Ascending aorta (tissue), 2 donors: Measurements from ENCODE around the gene FGF11. TPM values are rescaled to one million over a fixed set of nuclear protein-coding genes. Genes with fewer than 3 reads are reported as not detected.

Source experiments
- DNase-seq, 2 donors: peaks; one replicate each; pipeline ENCODE4 v3.0.0-alpha.2; 2019; ENCODE audit warnings: low spot score in 2 of 2
- H3K27ac ChIP-seq, 2 donors: fragments of 200-600 bp; sonication (generic); one replicate each; pipeline ENCODE4 v1.5.1; 2016 to 2017; ENCODE audit warnings: mild to moderate bottlenecking in 1 of 2
- H3K27me3 ChIP-seq: fragments of 200-600 bp; sonication (generic); one replicate; pipeline ENCODE4 v1.5.1; 2017
- H3K36me3 ChIP-seq, 2 donors: fragments of 200-600 bp; sonication (generic); one replicate each; pipeline ENCODE4 v1.5.1; 2016
- H3K4me1 ChIP-seq, 2 donors: fragments of 200-600 bp; sonication (generic); one replicate each; pipeline ENCODE4 v1.5.1; 2016 to 2017; ENCODE audit warnings: mild to moderate bottlenecking in 1 of 2
- H3K4me3 ChIP-seq, 2 donors: fragments of 200-600 bp; sonication (generic); one replicate each; pipeline ENCODE4 v1.5.1; 2016 to 2017; ENCODE audit warnings: mild to moderate bottlenecking in 1 of 2
- H3K9me3 ChIP-seq, 2 donors: fragments of 200-600 bp; sonication (generic); one replicate each; pipeline ENCODE4 v1.5.1; 2016
- intact Hi-C: fragments of 100-400 bp; cut with DNase I; formaldehyde crosslinking; loops from one replicate; pipeline ENCODE4 v1.15.1; 2023
- total RNA-seq: library from RNA; depleted of rRNA; stranded (reverse); fragments of >200 nt; gene quantifications from one replicate; pipeline ENCODE4 v1.1.0, GENCODE V29; 2016
- TF ChIP-seq, protein P1 (sequence below), 3 experiments: fragments of 200-600 bp in 2 of 3; fragments of 450-650 bp in 1 of 3; sonication (generic) in 2 of 3; IDR thresholded peaks; one replicate each; pipeline ENCODE4 v1.5.1; 2016 to 2019; ENCODE audit warnings: antibody characterized with exemption in 3 of 3, mild to moderate bottlenecking in 1 of 3, moderate library complexity in 1 of 3

FGF11 gene
- total RNA-seq, 1 donor from 2014 or later = 0.32 TPM

DNA sequence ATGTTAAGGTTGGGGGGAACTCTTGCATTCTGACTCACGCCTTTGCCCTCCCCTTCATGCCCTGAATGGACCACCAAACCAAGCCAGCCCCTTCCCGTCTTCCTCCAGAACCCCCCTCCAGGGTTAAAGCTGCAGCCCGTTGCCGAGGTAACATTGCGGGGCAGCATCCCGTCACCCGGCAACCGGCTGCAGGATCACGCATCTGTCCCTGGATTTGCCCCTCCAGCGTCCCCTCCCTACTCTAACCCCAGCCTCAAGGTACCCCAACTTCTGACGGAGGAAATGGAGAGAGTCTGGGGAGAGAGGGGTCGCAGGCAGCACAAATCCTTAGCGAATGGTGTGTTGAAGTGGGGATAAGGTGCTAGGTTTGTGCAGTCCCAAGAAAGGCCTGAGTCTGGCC, 32.2 kb upstream of the FGF11 start:
- Histone ChIP-seq H3K27ac (no peak overlapping the region), H3K27me3 (no peaks in the 10 kb centered on the region), H3K4me3 (no peak overlapping the region), H3K4me1 (peaks cover 0 to 19% of the 10 kb centered on the region in 2 donors), H3K9me3 (no peaks in the 10 kb centered on the region), H3K36me3 (peaks cover 0 to 7% of the 10 kb centered on the region in 2 donors)
- intact Hi-C loops = loop anchor here (10.0 kb wide), 1 partner anchor 278 kb away; the partner anchor contains the start of genes TP53 and WRAP53
- TF ChIP-seq, protein P1, sequence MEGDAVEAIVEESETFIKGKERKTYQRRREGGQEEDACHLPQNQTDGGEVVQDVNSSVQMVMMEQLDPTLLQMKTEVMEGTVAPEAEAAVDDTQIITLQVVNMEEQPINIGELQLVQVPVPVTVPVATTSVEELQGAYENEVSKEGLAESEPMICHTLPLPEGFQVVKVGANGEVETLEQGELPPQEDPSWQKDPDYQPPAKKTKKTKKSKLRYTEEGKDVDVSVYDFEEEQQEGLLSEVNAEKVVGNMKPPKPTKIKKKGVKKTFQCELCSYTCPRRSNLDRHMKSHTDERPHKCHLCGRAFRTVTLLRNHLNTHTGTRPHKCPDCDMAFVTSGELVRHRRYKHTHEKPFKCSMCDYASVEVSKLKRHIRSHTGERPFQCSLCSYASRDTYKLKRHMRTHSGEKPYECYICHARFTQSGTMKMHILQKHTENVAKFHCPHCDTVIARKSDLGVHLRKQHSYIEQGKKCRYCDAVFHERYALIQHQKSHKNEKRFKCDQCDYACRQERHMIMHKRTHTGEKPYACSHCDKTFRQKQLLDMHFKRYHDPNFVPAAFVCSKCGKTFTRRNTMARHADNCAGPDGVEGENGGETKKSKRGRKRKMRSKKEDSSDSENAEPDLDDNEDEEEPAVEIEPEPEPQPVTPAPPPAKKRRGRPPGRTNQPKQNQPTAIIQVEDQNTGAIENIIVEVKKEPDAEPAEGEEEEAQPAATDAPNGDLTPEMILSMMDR (IDR thresholded peaks at IDR 0.05) = no peak
- DNase-seq = no peak

DNA sequence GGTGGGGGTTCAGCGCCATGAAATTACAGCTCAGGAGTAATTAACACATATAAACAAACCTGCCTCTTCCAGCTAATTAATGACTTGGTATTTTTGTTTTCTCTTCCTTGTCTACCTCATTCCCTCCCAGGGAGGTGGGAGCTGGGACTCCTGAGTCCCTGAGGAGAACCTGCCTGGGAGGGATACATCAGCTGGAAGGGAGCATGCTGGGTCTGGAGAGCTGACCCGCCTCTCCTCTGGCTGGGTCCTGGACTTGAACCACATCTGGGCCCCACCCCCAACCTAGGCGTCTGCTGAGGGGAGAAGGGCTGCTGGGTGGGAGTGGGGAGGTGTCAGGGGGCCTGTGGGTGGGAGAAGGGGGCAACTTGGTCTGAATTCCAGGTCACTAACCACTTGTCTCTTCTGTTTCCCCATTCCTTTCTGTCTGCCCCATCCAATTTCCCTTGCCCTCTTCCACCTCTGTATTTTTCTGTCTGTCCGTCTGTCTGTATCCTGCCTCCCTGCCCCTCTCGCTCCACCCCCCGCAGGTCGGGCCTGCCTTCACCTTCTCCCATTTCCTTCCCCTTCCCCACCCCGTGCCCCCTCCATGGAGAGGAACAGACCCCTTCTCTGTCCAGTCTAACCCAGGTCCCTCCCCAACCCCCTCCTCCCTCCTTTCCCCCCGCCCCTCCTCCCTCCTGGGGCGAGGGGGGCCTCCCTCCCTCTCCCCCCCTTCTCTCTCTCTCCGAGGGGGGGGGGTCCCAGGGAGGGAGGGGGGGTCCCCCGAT, 31.6 kb upstream of the FGF11 start, which contains the start of gene NLGN2:
Gene NLGN2 (plus strand): TSS at position 361 of the 767 bp plus-strand sequence. CDS start 411 bp downstream, outside the sequence.
- Histone ChIP-seq H3K4me3 (no peak within 1 kb of the TSS), H3K27ac (no peak within 1 kb of the TSS), H3K9me3 (no peaks in the 10 kb centered on the region), H3K4me1 (peaks cover 0 to 13% of the 10 kb centered on the region in 2 donors), H3K36me3 (peaks cover 0 to 7% of the 10 kb centered on the region in 2 donors), H3K27me3 (no peaks in the 10 kb centered on the region)
- DNase-seq = no peak
- TF ChIP-seq, protein P1 (IDR thresholded peaks at IDR 0.05) = no peak
- intact Hi-C loops = loop anchor here (10.0 kb wide), 1 partner anchor 277 kb away; the partner anchor contains the start of genes TP53 and WRAP53

DNA sequence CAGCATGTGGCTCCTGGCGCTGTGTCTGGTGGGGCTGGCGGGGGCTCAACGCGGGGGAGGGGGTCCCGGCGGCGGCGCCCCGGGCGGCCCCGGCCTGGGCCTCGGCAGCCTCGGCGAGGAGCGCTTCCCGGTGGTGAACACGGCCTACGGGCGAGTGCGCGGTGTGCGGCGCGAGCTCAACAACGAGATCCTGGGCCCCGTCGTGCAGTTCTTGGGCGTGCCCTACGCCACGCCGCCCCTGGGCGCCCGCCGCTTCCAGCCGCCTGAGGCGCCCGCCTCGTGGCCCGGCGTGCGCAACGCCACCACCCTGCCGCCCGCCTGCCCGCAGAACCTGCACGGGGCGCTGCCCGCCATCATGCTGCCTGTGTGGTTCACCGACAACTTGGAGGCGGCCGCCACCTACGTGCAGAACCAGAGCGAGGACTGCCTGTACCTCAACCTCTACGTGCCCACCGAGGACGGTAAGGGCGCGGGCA, 31.0 kb upstream of the FGF11 start:
- Histone ChIP-seq H3K36me3 (peaks cover 0 to 7% of the 10 kb centered on the region in 2 donors), H3K27ac (no peak overlapping the region), H3K27me3 (no peaks in the 10 kb centered on the region), H3K9me3 (no peaks in the 10 kb centered on the region), H3K4me1 (peaks cover 0 to 7% of the 10 kb centered on the region in 2 donors), H3K4me3 (no peak overlapping the region)
- no peak for DNase-seq
- TF ChIP-seq, protein P1 (IDR thresholded peaks at IDR 0.05) = no peak
- intact Hi-C loops = loop anchor here (10.0 kb wide), 1 partner anchor 277 kb away; the partner anchor contains the start of genes TP53 and WRAP53

DNA sequence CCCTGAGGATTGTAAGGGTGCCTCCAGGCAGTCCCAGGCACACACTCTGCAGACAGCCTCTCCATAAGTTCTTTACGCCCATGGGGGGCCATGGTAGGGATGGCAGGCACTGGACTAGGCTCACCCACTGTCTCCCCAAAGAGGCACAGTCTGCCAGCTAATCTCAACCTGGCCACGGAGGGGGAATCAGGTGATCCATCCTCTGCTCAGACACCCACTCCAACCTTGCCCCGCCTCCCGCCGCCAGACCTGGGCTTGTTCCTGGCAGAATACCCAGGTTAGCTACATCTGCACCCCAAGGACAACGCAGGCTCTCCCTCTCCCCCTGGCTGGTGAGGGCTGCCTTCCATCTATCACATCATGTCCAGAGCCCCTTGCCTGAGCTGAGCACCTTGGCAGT, 30.4 kb upstream of the FGF11 start:
- Histone ChIP-seq H3K27me3 (no peaks in the 10 kb centered on the region), H3K36me3 (peaks cover 0 to 7% of the 10 kb centered on the region in 2 donors), H3K4me1 (peaks cover 0 to 5% of the 10 kb centered on the region in 2 donors), H3K4me3 (no peak overlapping the region), H3K9me3 (no peaks in the 10 kb centered on the region), H3K27ac (no peak overlapping the region)
- TF ChIP-seq, protein P1 (IDR thresholded peaks at IDR 0.05) = no peak
- DNase-seq = no peak
- intact Hi-C loops = loop anchor here (10.0 kb wide), 1 partner anchor 276 kb away; the partner anchor contains the start of genes TP53 and WRAP53

DNA sequence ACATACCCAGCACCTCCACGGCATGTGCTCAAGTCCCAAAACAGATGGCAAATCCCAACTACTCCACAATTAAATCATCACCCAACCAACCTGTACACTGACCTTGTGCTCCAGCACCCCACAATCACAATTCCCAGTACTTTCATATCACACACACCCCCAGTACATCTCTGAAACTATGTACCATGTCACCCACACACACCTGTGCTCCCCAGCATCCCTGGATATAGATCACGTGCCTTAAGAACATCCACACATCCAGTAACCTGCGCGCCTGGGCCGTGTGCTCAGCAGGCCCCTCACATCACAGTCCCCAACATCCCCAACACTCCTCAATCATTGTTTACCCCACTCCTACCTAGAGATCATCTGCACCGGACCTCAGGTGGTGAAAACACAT, 29.6 kb upstream of the FGF11 start:
- peaks cover 0 to 7% of the 10 kb centered on the region in 2 donors for H3K36me3 ChIP-seq
- no peak for DNase-seq
- TF ChIP-seq, protein P1 (IDR thresholded peaks at IDR 0.05) = no peak
- peaks cover 0 to 5% of the 10 kb centered on the region in 2 donors for H3K4me1 ChIP-seq
- intact Hi-C loops = loop anchor here (10.0 kb wide), 1 partner anchor 275 kb away; the partner anchor contains the start of genes TP53 and WRAP53
- no peaks in the 10 kb centered on the region for H3K27me3 ChIP-seq
- no peaks in the 10 kb centered on the region for H3K9me3 ChIP-seq
- no peak overlapping the region for H3K27ac ChIP-seq
- no peak overlapping the region for H3K4me3 ChIP-seq
